Endothelial cell of umbilical vein (primary cell): ENCODE results near the gene RXFP3. TPM values are rescaled to one million over a fixed set of nuclear protein-coding genes. Genes with fewer than 3 reads are reported as not detected.

Source experiments
- BruUV-seq: library from RNA; stranded (reverse); fragments of 400-500 nt; replicated peaks from 2 replicates; lab custom pipeline; 2021; lab: Mats Ljungman, UMichigan
- CTCF ChIA-PET: fragments of 300-600, 350-600 bp; sonication (Branson Sonifier 250); formaldehyde crosslinking; loops from one replicate; lab custom pipeline; 2021; ENCODE audit warnings: antibody characterized with exemption, inconsistent platforms; lab: Charles Lee
- POLR2A ChIA-PET: fragments of 300-600, 350-600 bp; sonication (Branson Sonifier 250); formaldehyde crosslinking; loops from one replicate; lab custom pipeline; 2021; ENCODE audit warnings: antibody characterized with exemption, inconsistent platforms; lab: Charles Lee
- DNase-seq: peaks from one replicate; pipeline ENCODE4 v3.0.0-alpha.2; 2011; ENCODE audit warnings: low read depth, low spot score
- FAIRE-seq: peaks from 2 replicates; lab custom pipeline; 2011; peaks lifted over from hg19 to GRCh38; lab: Jason Lieb, UNC
- H2AFZ ChIP-seq: 2 replicates; pipeline ENCODE4 v1.6.0; 2012; ENCODE audit warnings: low read depth, low read length, control low read depth, inconsistent platforms
- H3K27ac ChIP-seq: 2 replicates; pipeline ENCODE4 v1.5.1; 2011; ENCODE audit warnings: low read depth, mild to moderate bottlenecking, control low read depth, low read length, moderate library complexity; ENCODE audit not compliant: insufficient read depth
- H3K27me3 ChIP-seq, 2 experiments: 2 replicates each; pipeline versions ENCODE4 v1.6.0 to v1.6.1; 2011; ENCODE audit warnings: low read length in 2 of 2, mixed read lengths in 1 of 2; ENCODE audit not compliant: control insufficient read depth in 2 of 2, insufficient read depth in 2 of 2
- H3K36me3 ChIP-seq, 2 experiments: 2 replicates in 1 of 2; 3 replicates in 1 of 2; pipeline ENCODE4 v1.5.1; 2011; ENCODE audit warnings: low read length in 2 of 2, mild to moderate bottlenecking in 1 of 2, moderate library complexity in 1 of 2; ENCODE audit not compliant: control insufficient read depth in 2 of 2, insufficient read depth in 2 of 2; ENCODE audit errors: extremely low read depth in 1 of 2
- H3K4me1 ChIP-seq: 3 replicates; pipeline ENCODE4 v1.5.1; 2011; ENCODE audit warnings: mild to moderate bottlenecking, low read length; ENCODE audit not compliant: control insufficient read depth, insufficient read depth; ENCODE audit errors: extremely low read depth
- H3K4me2 ChIP-seq: 2 replicates; pipeline ENCODE4 v1.6.1; 2011; ENCODE audit warnings: low read length, control low read depth, mixed read lengths; ENCODE audit not compliant: insufficient read depth
- H3K4me3 ChIP-seq, 3 experiments: fragments of 200-600 bp in 1 of 3; sonication (generic), shearing (Covaris generic) in 1 of 3; replicated peaks in 1 of 3; 2 replicates each; pipeline ENCODE4 v1.5.1; 2011 to 2016; ENCODE audit warnings: control low read depth in 3 of 3, low read length in 3 of 3, mild to moderate bottlenecking in 2 of 3, inconsistent platforms in 1 of 3, low read depth in 1 of 3, moderate library complexity in 1 of 3; ENCODE audit not compliant: insufficient read depth in 1 of 3
- H3K79me2 ChIP-seq: 2 replicates; pipeline ENCODE4 v1.6.0; 2012; ENCODE audit warnings: low read length, inconsistent platforms; ENCODE audit not compliant: control insufficient read depth, insufficient read depth
- H3K9ac ChIP-seq: replicated peaks from 2 replicates; pipeline ENCODE3; 2011; ENCODE audit warnings: low read length, control low read depth; ENCODE audit not compliant: insufficient read depth; ENCODE audit errors: extremely low read depth
- H3K9me1 ChIP-seq: replicated peaks from 3 replicates; pipeline ENCODE4 v1.6.0; 2011; ENCODE audit warnings: mild to moderate bottlenecking, low read length; ENCODE audit not compliant: control insufficient read depth, insufficient read depth; ENCODE audit errors: extremely low read depth
- H3K9me3 ChIP-seq: replicated peaks from 2 replicates; pipeline ENCODE4 v1.5.1; 2012; ENCODE audit warnings: low read length, inconsistent platforms; ENCODE audit not compliant: control insufficient read depth, insufficient read depth
- H4K20me1 ChIP-seq: replicated peaks from 2 replicates; pipeline ENCODE3; 2011; ENCODE audit warnings: mild to moderate bottlenecking, low read length; ENCODE audit not compliant: control insufficient read depth, insufficient read depth; ENCODE audit errors: extremely low read depth
- EZH2 ChIP-seq: IDR thresholded peaks from 2 replicates; pipeline ENCODE4 v1.6.1; 2012; ENCODE audit warnings: borderline replicate concordance, low read depth, mild to moderate bottlenecking, moderate library complexity, low read length, inconsistent platforms; ENCODE audit not compliant: severe bottlenecking
- GATA2 ChIP-seq: IDR thresholded peaks from 2 replicates; pipeline ENCODE4 v1.7.0; 2011; ENCODE audit warnings: low read depth, mild to moderate bottlenecking, moderate library complexity, mixed read lengths, low read length; ENCODE audit not compliant: insufficient read length, insufficient read depth
- JUN ChIP-seq: IDR thresholded peaks from 2 replicates; pipeline ENCODE4 v1.6.1; 2011; ENCODE audit warnings: borderline replicate concordance, low read depth; ENCODE audit not compliant: insufficient read length, insufficient read depth
- MYC ChIP-seq: IDR thresholded peaks from one replicate; pipeline ENCODE4 v1.6.1; 2011; ENCODE audit warnings: mild to moderate bottlenecking, low read depth, low read length
- POLR2AphosphoS5 ChIP-seq: IDR thresholded peaks from 2 replicates; pipeline ENCODE4 v1.6.1; 2012; ENCODE audit warnings: low read depth, mild to moderate bottlenecking, control low read depth, low read length, moderate library complexity; ENCODE audit not compliant: insufficient read depth
- dilution Hi-C: fragments of 300-500 bp; cut with MboI; formaldehyde crosslinking; loops from one replicate; pipeline ENCODE4 v1.15.0; 2019; ENCODE audit warnings: low sequenced_read_pairs; ENCODE audit not compliant: extremely low pct_ligation_motif_present
- intact Hi-C: fragments of 100-400 bp; cut with micrococcal nuclease; formaldehyde crosslinking; loops from one replicate; pipeline ENCODE4 v1.10.0; 2022
- polyA plus RNA-seq, 4 experiments: library from polyadenylated mRNA; depleted of rRNA in 3 of 4; stranded (reverse) in 3 of 4; unstranded in 1 of 4; fragments of >200 nt; gene quantifications; 2 replicates each; pipeline versions ENCODE4 v1.2.1 to v1.2.3, GENCODE V29; 2011 to 2012; ENCODE audit warnings: missing spikeins in 1 of 4
- total RNA-seq: library from RNA; stranded (reverse); gene quantifications from 2 replicates; pipeline ENCODE4 v1.2.3, GENCODE V29; 2021
- TF ChIP-seq, protein P1 (sequence below): IDR thresholded peaks from 2 replicates; pipeline ENCODE4 v1.6.1; 2011; ENCODE audit not compliant: insufficient read depth, insufficient read length
- TF ChIP-seq, protein P2 (sequence below), 2 donors: IDR thresholded peaks; 1 replicate in 1 of 2; 2 replicates in 1 of 2; pipeline ENCODE4 v1.5.1; 2011; ENCODE audit warnings: low read length in 2 of 2, mild to moderate bottlenecking in 2 of 2, moderate library complexity in 2 of 2, control low read depth in 1 of 2, inconsistent platforms in 1 of 2, low read depth in 1 of 2; ENCODE audit not compliant: insufficient read depth in 1 of 2; ENCODE audit errors: extremely low read depth in 1 of 2

RXFP3 gene
- total and polyA plus RNA-seq, 2 donors (not counting 3 experiments of a cell fraction or from before 2014, with no cell fraction given), result not detected

DNA sequence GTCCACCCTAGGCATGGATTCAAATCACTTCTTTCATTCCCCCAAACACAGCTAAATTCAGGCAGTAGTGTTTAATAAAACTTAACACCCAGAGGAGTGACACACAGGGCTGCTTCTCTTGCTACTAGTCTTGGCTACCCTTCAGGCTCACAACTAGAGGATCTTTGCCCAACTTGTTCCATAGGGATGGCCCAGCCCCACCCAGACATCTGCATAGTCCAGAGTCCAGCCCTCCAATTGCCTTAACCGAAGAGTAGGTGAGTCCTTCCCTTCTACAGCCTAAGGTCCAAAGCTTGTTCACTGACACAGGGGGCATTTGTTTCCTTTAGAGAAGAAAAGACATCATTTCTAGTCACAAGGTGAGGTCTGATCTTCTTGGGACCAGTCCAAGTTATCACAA is 15.2 kb upstream of the RXFP3 start:
- ChIA-PET CTCF (interaction anchor here (1.1 to 2.2 kb wide), 2 partner anchors 14 to 332 kb away, joined by 4 to 5 read pairs; no protein-coding TSS in a partner anchor), POLR2A (no interaction called here)
- intact Hi-C loops (no loop called here), dilution Hi-C loops (no loop called here)
- no peak overlapping the region for H3K27ac ChIP-seq
- BruUV-seq, result no TSS peak
- H3K4me2 ChIP-seq, result no peak overlapping the region
- no peaks in the 10 kb centered on the region for H3K9me3 ChIP-seq
- DNase-seq (no peak), FAIRE-seq (no peak)
- H4K20me1 ChIP-seq, result no peaks in the 10 kb centered on the region
- no peaks in the 10 kb centered on the region for H3K36me3 ChIP-seq
- H3K79me2 ChIP-seq, result no peaks in the 10 kb centered on the region
- no peak overlapping the region for H3K9ac ChIP-seq
- no peak overlapping the region for H3K4me3 ChIP-seq
- no peak overlapping the region for H2AFZ ChIP-seq
- peaks cover 2% of the 10 kb centered on the region for H3K9me1 ChIP-seq
- no peaks in the 10 kb centered on the region for H3K4me1 ChIP-seq
- no peak for TF ChIP-seq POLR2AphosphoS5
- TF ChIP-seq EZH2, result no peak
- TF ChIP-seq, protein P1, sequence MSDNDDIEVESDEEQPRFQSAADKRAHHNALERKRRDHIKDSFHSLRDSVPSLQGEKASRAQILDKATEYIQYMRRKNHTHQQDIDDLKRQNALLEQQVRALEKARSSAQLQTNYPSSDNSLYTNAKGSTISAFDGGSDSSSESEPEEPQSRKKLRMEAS, result no peak
- TF ChIP-seq, protein P2, sequence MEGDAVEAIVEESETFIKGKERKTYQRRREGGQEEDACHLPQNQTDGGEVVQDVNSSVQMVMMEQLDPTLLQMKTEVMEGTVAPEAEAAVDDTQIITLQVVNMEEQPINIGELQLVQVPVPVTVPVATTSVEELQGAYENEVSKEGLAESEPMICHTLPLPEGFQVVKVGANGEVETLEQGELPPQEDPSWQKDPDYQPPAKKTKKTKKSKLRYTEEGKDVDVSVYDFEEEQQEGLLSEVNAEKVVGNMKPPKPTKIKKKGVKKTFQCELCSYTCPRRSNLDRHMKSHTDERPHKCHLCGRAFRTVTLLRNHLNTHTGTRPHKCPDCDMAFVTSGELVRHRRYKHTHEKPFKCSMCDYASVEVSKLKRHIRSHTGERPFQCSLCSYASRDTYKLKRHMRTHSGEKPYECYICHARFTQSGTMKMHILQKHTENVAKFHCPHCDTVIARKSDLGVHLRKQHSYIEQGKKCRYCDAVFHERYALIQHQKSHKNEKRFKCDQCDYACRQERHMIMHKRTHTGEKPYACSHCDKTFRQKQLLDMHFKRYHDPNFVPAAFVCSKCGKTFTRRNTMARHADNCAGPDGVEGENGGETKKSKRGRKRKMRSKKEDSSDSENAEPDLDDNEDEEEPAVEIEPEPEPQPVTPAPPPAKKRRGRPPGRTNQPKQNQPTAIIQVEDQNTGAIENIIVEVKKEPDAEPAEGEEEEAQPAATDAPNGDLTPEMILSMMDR (IDR thresholded peaks at IDR 0.05; ENCODE audit: extremely low read depth in 1 of 2, insufficient read depth in 1 of 2, low read depth in 1 of 2, low read length in 2 of 2), result no peak
- no peak for TF ChIP-seq MYC
- TF ChIP-seq JUN, result no peak
- no peak for TF ChIP-seq GATA2
- H3K27me3 ChIP-seq, result peaks cover 0 to 7% of the 10 kb centered on the region in 2 experiments
